Middle frontal gyrus (tissue), 1 donor: Measurements from ENCODE around the gene ELAVL2.
"Not testable (repeated sequence)": the region's sequence is repeated elsewhere in the genome, so short reads cannot be mapped to it uniquely, and the experiment has no call there.

Source experiments
- DNase-seq: peaks from one replicate; pipeline ENCODE4 v3.0.0-alpha.2; 2015; ENCODE audit warnings: low spot score; ENCODE audit errors: extremely low spot score

The ELAVL2 gene

DNA sequence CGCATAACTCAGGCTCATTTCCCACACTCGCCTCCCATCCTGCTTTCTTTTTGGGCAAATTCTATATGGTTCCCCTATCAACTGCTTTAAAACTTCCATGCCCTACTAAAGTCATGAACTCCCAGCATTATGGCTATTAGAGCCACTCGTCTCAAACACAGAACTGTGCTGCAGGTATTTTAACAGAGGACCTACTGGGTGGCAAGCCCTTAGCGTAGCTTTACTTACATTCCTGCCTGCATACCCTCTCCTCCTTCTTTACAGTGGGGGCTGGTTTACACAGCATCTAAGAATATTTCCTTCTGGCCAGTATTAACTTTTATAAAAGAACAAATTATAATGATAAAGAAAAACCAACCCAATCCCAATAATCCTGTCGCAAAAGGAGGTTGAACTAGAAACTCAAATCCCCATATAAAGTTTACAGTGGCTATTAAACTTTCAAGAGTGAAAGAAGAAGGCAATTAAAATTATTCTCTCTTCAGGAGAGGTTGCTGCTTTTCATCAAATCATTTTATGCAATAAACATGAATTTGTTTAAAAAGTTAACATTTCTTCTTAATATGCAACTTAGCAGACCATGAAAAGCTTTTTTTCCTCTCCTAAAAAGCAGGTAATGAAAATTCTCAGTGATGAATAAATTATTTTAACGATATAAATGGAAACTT, 100.6 kb downstream of the ELAVL2 start:
- no peak for DNase-seq

DNA sequence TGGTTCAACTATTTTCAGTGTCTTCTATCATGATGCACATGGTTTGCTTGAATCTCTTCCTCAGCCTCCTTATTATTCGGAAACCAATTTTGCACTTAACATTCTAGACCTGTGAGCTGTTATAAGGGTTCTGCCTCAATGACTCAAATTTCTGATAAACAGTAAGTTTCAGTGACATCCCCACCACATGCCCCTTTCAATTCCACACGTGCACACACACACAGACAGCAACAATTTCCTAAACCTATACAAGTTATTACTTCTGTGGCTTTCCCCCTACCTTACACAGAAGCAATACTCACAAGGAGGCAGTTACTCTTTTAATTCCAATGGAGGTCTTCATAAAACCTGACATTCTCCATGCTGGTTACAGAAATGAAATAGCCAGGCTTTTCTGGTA, 102.4 kb downstream of the ELAVL2 start:
- no peak for DNase-seq

DNA sequence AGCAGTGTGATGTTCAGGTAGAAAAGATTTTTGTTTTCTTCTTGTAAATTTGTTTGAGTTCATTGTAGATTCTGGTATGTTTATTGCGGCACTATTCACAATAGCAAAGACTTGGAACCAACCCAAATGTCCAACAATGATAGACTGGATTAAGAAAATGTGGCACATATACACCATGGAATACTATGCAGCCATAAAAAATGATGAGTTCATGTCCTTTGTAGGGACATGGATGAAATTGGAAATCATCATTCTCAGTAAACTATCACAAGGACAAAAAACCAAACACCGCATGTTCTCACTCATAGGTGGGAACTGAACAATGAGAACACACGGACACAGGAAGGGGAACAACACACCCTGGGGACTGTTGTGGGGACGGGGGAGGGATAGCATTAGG, 103.0 kb downstream of the ELAVL2 start:
- not testable (repeated sequence) for DNase-seq

DNA sequence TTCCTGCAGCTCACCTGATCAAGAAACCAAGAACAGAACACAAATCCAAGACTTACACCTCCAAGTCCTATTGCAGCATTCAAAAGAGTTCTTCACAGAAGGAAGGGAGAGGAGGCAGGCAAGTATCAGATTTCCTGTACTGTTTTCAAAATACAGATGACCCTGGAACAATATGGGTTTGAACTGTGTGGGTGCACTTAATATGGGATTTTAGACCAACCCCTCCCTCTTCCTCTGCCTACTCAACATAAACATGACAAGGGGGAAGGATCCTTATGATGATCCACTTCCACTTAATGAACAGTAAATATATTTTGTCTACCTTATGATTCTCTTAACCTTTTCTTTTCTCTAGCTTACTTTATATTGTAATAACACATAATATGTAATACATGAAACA, 104.6 kb downstream of the ELAVL2 start:
- no peak for DNase-seq

DNA sequence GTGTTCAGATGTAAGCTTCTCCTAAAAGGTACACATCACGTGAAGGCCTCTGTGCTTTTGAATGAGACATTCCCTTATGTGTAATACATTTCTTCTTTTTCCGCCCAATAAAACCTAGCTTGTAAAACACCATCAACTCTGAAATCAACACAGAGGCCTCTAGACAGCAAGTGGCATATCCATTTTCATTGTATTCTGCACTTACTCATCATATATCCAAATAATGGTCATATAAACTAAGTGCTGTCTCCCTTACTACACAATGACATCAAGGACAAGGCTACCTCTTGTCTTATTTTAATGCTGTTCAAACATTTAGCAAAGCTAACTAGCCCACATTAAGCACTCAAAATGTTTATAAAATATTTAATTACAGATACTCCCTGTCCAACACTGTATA, 108.5 kb downstream of the ELAVL2 start:
- no peak for DNase-seq

DNA sequence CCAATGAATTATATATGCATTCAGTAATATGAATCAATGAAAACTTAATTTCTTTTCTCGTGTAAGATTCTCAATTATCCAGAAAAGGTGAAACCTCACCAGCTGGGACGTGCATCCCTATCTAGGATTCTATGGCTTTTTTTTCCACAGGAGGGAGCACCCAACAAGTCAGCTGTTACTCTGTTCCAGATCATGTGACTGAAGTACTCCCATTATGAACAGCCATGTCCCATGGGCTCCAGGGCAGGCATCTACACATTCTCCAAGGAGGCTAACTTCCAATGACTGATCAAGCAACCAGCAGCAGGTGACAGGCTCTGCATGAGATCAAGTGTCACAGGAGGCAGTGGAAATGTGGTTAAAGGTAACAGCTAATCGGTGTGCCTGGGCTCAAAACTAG, 118.8 kb downstream of the ELAVL2 start:
- DNase-seq = no peak

DNA sequence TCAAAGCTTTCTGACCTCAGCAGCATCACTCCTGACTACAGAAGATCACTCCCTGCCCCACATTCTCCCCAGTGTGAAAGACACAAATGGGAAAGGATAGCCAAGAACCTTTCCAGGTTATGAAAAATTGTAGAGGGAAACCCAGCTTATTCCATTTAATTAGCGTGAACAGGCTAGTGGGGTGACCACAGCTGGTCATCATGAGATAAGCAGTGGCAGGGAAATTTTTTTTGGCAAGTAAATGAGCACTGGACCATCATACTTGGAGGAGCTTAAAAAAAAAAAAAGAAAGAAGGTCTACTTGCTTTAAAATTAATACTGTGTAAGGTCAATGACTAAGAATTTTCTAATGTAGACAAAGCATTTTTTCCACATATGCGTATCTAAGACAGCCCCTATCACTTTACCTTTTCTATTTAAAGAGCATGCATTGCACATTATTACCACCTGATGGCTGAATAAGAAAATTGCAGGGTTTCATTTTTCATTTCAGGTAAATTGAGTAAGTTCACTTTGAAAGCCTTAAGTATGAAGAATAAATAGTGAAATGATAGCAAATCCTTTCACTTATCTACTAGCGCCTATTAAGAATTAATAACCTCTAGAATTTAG, 123.6 kb downstream of the ELAVL2 start:
- no peak for DNase-seq

DNA sequence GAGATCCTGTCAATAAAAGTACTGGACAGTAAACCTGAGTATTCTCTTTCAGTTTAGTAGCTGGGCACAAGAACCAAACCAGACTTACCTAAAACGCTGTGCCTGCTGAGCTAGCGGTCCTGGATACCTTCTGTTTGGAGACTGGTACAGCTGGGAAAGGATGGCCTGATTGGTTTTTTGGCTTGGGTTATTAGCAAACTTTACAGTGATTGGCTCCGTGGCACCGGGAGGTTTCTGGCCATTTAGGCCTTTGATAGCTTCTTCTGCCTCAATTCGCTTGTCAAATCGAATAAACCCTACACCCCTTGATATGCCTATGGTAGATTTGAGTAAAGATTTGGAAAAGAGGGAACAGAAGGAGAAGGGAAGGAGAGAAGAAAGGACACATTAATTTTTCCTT, 124.7 kb downstream of the ELAVL2 start:
- DNase-seq = no peak

DNA sequence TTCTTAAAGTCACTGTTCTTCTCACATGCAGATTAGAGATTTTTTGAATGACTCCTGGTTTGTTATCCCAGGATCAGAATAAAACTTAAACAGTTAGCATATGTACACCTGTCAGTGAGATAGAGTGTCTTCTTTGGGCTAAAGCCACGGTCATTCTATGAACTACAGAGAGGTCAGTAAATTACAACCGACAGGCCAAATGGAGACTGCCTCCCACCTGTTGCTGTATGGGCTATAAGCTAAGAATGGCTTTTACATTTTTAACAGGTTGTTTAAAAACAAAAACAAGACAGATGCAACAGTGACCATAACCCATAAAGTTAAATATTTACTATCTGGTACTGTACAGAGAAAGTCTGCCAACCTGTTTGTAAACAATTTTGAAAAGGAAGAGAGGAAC, 125.7 kb downstream of the ELAVL2 start:
- DNase-seq = no peak

DNA sequence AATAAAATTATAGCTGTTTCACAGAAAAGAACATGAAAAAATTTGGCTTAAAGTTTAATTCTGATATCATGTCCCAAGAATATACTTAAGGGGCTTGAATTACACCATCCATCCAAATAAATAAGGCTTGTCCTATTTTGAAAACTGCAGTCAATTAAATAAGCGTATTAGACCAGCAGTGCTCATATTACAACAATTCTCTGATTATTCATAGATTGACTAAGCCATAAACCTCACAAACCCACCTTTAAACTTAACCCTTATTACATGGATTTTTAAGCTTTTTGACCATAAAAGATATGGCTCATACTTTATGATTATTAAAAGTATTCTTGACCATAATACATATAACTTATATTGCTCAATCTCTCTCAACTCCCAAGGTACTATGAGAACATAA, 127.9 kb downstream of the ELAVL2 start:
- no peak for DNase-seq

DNA sequence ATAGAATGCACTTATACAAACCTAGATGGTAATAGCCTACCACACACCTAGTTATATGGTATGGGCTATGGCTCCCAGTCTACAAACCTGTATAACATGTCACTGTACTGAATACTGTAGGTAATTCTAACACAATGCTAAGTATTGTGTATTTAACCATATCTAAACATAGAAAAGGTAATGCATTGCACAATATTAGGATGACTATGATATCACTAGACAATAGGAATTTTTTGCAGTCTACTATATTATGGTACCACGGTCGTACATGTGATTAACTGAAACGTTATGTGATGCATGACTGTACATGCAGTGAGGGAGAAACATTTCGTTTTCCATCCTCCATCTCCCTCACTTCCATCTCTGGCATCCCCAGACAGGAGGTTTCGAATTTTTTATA, 130.5 kb downstream of the ELAVL2 start:
- DNase-seq = no peak

DNA sequence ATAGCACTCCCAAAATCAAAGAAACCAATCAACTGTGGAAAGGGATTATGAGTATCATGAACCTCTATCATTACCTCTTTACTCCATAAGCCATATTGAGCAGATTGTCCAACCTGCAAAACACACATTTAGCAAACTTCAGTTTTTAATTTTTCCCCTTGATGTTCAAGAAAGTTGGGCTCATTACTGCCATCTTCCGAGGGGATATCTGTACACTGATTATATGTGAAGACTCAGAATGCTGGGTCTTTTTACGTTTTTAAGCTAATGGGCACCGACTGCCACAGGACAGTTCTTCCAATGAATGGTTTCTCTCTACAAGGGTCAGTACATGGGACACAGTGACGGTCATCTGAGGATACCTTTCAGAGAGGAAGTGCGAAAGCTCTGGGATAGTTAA, 132.7 kb downstream of the ELAVL2 start:
- DNase-seq = no peak

DNA sequence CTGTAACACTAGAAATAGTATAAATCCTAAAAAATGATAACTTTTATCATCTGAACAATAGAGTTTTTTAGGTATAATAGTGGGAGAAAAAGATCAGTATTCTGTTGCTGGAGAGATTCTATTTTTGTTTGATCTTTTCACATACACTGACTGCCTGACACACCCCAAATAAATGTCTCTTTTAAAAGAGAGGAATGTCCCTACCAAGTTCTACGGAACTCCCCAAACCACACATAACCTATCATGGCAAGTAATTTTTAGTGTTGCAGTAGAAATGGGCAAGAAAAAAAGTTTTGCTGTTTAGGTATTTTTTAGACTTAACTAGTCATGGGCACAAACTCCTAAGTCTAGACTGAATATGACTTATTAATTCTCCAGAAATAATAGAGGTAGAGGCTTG, 139.1 kb downstream of the ELAVL2 start:
- no peak for DNase-seq

DNA sequence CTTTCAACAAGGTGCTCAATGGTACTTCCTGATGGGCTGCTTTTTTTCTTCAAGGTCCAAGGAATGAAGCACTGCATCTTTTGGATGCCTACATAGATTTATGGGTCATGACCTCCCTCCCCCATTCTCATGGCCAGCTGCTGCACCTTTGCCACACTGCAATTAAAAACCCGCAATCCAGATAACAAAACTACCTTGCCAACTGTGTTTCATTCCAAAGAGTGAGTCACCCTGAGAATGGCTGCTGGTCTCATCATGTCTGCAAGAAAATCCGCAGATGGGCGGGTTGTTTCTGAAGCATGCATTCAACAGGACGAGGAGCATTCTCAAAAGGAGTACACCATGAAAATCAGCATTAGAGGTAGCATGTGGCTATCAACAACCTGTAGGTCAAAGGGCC, 139.8 kb downstream of the ELAVL2 start:
- DNase-seq = no peak

DNA sequence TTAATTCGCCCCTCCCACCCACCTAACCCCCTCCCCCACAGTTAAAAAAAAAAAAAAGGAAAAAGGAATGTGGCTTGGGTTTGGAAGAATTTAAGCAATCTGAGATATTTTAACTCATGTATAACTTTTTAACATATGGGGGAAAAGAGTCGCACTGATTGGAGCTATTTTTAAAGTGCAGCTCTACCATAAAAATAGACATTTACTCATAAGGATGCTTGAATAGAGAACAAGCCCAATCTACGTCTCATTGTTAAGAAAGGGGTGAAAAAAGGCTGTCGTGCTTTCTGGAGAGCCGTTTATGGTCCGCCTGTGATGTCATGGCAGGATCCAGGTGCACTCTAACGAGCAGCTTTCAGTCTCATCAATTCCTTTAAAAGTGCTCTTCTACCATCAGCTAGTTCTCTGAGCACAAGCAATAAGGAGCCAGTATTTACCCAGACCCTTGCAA, 142.4 kb downstream of the ELAVL2 start:
- DNase-seq = peak; percentile 13

DNA sequence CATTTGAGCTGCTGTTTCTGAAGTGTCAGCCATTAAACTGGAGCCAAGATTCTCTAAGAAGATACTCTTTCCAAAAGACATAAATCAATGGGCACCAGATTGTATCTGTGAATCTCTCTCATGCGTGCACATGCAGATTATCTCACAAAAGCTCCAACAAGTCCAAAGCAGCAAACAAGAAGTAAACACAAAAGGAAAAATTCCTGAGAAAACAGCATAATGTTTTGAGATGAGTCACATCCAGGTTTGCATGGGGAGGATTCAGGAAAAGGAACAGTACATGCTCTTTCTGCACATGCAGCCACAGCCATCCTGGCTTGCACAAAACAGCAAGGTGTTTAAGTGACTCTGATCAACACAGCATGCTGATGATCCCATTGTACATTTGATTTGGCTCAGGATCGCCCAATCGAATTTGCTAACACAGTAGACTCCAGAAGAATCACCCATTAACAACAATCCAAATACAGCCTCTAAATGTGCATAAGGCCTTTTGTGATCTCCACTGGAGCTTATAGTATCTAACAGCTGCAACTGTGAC, 143.1 kb downstream of the ELAVL2 start:
- DNase-seq = no peak

DNA sequence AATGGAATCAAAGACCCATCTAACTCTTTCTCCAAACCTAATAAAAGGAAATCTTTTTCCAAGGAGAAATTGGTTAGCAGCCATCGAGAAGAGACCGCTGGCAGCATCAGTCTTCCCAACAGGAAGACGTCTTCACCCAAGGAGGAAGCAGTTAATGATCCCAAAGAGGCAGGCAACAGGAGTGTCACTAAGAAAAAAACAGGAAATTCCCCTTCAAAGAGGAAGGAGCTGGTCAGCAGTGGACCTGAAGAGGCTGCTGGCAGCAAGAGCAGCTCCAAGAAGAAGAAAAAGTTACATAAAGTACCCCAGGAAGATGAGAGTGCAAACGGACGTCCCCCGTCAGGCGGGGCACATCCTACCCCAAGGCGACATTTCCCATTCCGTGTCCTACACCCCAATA, 143.7 kb downstream of the ELAVL2 start:
- DNase-seq = no peak

DNA sequence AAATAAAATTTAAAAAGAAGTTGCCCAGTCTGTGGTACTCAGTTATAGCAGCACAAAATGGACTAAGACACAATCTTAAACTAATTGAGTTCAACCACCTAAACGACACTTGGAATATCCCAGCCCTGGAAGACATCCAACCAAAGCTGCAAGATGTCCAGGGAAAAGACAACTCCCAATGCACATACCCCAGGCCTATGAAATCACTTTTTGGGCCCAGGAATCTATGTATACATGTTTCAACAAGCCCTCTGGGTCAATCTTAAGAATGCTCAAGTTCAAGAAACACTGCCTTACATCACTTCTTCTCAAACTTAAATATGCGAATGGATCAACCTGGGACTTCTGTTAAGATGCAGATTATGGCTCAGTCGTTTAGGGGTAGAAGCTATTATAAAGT, 148.6 kb downstream of the ELAVL2 start:
- DNase-seq = no peak

DNA sequence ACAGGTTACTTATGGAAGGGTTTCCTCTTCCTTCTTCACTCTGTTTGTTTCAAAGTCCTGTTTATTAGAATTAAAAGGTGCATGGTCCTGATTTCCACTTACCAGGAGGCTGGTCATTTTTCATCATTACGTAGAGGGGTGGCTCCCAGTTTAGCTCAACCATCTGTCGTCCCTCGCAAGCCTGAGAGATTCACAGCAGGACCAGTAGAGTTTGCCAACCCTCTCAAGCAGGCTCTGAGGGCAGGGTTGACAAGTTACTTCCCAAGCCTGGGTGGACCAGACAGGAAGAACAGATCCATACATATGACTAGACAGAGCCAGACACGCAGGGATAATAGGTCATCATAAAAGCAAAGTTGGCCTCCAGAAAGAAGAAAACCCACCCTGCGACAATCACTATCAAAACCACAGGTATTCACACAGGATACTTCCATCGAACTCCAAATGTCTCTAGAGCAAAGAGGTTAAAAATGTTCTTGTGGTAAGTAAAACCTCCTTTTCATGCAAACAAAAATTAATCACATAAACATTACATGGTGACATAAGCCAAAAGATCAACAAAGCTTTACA, 151.9 kb downstream of the ELAVL2 start:
- no peak for DNase-seq

DNA sequence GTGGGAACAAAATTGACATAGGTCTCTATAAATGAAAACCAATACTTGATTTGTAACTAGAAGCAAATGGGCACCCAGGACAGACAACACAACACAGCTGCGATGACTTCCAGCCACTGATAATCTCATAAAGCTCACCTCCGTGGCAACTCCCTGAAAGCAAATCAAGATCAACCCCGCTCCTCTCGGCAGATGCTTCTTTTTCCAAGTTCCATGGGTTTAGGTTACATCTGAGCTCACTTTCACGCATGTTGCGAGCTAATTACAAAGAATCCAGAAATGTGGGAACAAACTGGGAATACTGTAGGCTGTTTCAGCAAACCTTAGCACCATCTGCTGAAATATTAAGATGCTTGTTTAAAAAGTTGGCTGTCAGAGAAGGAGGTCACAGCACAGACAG, 153.9 kb downstream of the ELAVL2 start:
- DNase-seq = no peak

DNA sequence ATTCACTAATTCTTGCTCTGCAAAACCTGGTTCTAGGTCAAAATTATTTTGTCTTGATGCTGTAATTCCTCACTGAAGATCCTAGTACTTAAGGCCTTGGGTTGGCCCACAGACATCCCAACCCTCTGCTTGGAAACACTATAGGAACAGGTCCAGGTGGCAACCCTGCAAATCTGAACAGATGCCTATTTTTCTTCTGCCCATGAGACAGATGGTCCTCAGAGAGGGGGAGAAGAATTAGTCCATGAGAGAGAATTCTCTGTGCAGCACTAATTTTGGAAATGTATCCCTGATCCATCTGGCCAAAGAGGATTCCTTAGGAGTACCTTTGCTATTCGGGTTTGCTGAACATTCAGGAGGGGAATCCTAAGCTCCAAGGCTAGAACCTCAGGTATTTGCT, 156.3 kb downstream of the ELAVL2 start:
- DNase-seq = peak; percentile 29

DNA sequence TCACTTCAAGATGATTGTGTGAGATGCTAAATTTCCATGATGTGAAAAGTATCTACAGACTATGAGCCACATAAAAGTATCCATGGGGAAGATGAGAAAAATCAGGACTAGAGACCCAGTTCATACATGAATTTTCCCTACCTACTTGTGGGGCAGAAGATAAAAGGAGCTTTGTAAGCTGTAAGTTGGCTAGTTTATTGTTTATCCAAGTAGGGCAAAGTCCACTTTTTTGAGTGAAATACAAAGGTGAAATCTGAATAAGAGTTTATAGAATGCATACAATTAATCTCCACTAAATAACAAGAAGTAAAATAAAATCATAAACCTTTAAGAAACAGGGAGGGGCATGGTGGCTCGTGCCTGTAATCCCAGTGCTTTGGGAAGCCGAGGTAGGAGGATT, 160.4 kb downstream of the ELAVL2 start:
- no peak for DNase-seq

DNA sequence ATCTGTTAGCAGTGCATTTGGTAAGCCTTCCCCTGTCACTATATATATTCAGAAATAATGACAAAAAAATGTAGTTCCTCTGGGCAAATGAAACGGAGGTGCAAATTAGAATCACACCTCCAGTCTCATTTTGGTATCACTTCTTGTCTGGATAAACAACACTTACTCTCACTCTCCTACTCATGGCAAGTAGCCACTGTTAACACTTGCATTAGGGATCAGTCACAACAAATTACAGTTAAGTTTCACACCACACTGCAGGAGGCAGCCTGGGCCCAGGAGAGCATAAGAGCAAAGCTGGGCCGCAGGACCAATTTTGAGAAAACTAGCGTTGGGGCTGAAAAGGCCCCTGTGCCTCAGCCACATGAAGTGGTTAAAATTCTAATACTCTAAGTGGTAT, 161.0 kb downstream of the ELAVL2 start:
- DNase-seq = no peak
